Measurements from ENCODE around the gene CRIP1. TPM values are rescaled to one million over a fixed set of nuclear protein-coding genes. Genes with fewer than 3 reads are reported as not detected.
A peak's percentile ranks its signal among the peaks of the same experiment; 100 is the strongest.

CRIP1 gene
- polyA plus RNA-seq, 4 donors = 71.9 to 3,839 (median 386) TPM

DNA sequence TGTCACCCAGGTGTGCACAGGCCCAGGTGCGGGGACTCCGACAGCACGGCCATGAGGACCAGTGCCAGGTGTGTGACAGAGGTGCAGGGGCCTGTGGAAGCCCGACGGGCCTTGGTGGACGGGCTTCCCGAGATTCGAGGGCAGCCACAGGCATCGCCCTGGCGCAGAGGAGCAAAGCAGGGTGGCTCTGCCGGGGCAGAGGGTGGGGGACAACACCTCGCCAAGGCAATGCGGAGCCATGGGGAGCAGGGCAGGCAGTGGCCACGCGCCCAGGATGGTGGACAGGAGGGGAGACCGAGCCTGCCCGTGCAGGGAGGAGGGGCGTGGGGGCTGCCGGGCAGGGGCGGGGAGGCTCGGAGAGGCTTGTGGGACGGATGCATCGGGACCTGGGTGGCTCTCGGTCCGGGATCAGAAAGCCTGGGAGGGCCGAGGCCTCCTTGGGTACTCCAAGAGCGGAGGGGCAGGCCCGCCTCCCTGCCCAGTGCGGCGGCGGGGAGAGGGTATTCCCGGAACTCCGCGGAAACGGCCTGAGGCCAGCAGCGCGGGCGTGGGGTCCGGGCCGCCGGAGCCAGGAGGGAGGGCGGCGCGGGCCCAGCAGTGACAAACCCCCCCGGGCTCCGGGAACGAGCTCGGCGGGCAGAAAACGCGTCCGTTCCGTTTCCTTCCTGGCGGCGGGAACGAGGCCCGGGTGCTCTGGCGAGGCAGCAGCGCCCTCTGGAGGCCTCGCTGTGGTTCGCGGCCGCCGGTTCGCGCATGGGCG lies 41.3 kb downstream of the CRIP1 start:
- H3K27me3 ChIP-seq (ENCODE audit: control insufficient read depth in 3 of 3, insufficient read depth in 3 of 3, low read length in 3 of 3) = peaks cover 2 to 26% (median 7%) of the 10 kb centered on the region in 3 donors
- H3K36me3 ChIP-seq (ENCODE audit: control insufficient read depth in 3 of 3, insufficient read depth in 2 of 3, low read depth in 1 of 3, low read length in 3 of 3) = no peaks in the 10 kb centered on the region
- 3 to 13% (median 8%) methylated on average over 34 to 67 of the region's 67 CpGs for WGBS, 3 donors
- H3K4me1 ChIP-seq (ENCODE audit: control insufficient read depth in 3 of 3, insufficient read depth in 2 of 3, low read depth in 1 of 3, low read length in 2 of 3) = peaks cover 0 to 13% (median 2%) of the 10 kb centered on the region in 3 donors
- no peaks in the 10 kb centered on the region for H3K9me3 ChIP-seq (ENCODE audit: control insufficient read depth in 2 of 2, insufficient read depth in 1 of 2, low read depth in 1 of 2, low read length in 1 of 2)
- FAIRE-seq (no peak), DNase-seq (peak; percentile 55 to 90)
- H3K4me3 ChIP-seq (ENCODE audit: low read depth in 1 of 3, low read length in 3 of 3) = peak overlapping the region in 2 of 3 donors; percentile 43 to 51
- no peak overlapping the region for H3K27ac ChIP-seq (ENCODE audit: low read depth in 1 of 3, low read length in 2 of 3)

DNA sequence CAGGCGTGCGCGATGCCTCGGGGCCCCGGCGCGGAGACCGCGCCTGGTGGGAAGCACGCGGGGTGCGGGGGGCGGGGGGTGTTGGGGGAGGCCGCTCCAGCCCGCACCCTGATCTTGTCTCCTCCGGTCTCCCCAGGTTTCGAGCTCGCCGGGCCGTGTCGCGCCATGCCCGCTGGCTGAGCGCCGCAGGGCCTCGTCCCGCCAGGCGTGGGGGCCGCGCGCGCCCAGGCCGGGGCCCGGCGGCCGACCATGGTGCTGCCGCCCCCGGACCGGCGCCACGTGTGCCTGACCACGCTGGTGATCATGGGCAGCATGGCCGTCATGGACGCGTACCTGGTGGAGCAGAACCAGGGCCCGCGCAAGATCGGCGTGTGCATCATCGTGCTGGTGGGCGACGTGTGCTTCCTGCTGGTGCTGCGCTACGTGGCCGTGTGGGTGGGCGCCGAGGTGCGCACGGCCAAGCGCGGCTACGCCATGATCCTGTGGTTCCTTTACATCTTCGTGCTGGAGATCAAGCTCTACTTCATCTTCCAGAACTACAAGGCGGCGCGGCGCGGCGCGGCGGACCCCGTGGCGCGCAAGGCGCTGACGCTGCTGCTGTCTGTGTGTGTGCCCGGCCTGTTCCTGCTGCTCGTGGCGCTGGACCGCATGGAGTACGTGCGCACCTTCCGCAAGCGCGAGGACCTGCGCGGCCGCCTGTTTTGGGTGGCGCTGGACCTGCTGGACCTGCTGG lies 42.1 kb downstream of the CRIP1 start:
- H3K4me1 ChIP-seq (ENCODE audit: control insufficient read depth in 3 of 3, insufficient read depth in 2 of 3, low read depth in 1 of 3, low read length in 2 of 3) = peaks cover 0 to 13% (median 2%) of the 10 kb centered on the region in 3 donors
- DNase-seq (peak in 1 of 2 donors; percentile 54), FAIRE-seq (no peak)
- no peaks in the 10 kb centered on the region for H3K36me3 ChIP-seq (ENCODE audit: control insufficient read depth in 3 of 3, insufficient read depth in 2 of 3, low read depth in 1 of 3, low read length in 3 of 3)
- H3K4me3 ChIP-seq (ENCODE audit: low read depth in 1 of 3, low read length in 3 of 3) = peak overlapping the region; percentile 15 to 51 (median 17)
- H3K9me3 ChIP-seq (ENCODE audit: control insufficient read depth in 2 of 2, insufficient read depth in 1 of 2, low read depth in 1 of 2, low read length in 1 of 2) = no peaks in the 10 kb centered on the region
- peaks cover 2 to 26% (median 7%) of the 10 kb centered on the region in 3 donors for H3K27me3 ChIP-seq (ENCODE audit: control insufficient read depth in 3 of 3, insufficient read depth in 3 of 3, low read length in 3 of 3)
- no peak overlapping the region for H3K27ac ChIP-seq (ENCODE audit: low read depth in 1 of 3, low read length in 2 of 3)
- 13 to 23% (median 21%) methylated on average over 63 to 89 of the region's 89 CpGs for WGBS, 3 donors

GRCh38 chr14:105529319-105529568 lies 42.6 kb downstream of the CRIP1 start:
- H3K27ac ChIP-seq (ENCODE audit: low read depth in 1 of 3, low read length in 2 of 3) = no peak overlapping the region
- H3K9me3 ChIP-seq (ENCODE audit: control insufficient read depth in 2 of 2, insufficient read depth in 1 of 2, low read depth in 1 of 2, low read length in 1 of 2) = no peaks in the 10 kb centered on the region
- DNase-seq (no peak), FAIRE-seq (no peak)
- H3K4me3 ChIP-seq (ENCODE audit: low read depth in 1 of 3, low read length in 3 of 3) = peak overlapping the region; percentile 15 to 51 (median 17)
- peaks cover 0 to 13% (median 2%) of the 10 kb centered on the region in 3 donors for H3K4me1 ChIP-seq (ENCODE audit: control insufficient read depth in 3 of 3, insufficient read depth in 2 of 3, low read depth in 1 of 3, low read length in 2 of 3)
- H3K36me3 ChIP-seq (ENCODE audit: control insufficient read depth in 3 of 3, insufficient read depth in 2 of 3, low read depth in 1 of 3, low read length in 3 of 3) = no peaks in the 10 kb centered on the region
- 7 to 27% (median 13%) methylated on average over 24 of the region's 24 CpGs for WGBS, 3 donors
- peaks cover 2 to 26% (median 7%) of the 10 kb centered on the region in 3 donors for H3K27me3 ChIP-seq (ENCODE audit: control insufficient read depth in 3 of 3, insufficient read depth in 3 of 3, low read length in 3 of 3)

- Histone ChIP-seq H3K9me3 (ENCODE audit: control insufficient read depth in 2 of 2, insufficient read depth in 1 of 2, low read depth in 1 of 2, low read length in 1 of 2) (no peaks in the 10 kb centered on the region), H3K36me3 (ENCODE audit: control insufficient read depth in 3 of 3, insufficient read depth in 2 of 3, low read depth in 1 of 3, low read length in 3 of 3) (no peaks in the 10 kb centered on the region), H3K27ac (ENCODE audit: low read depth in 1 of 3, low read length in 2 of 3) (no peak overlapping the region), H3K4me3 (ENCODE audit: low read depth in 1 of 3, low read length in 3 of 3) (peak overlapping the region in 2 of 3 donors; percentile 15 to 51), H3K27me3 (ENCODE audit: control insufficient read depth in 3 of 3, insufficient read depth in 3 of 3, low read length in 3 of 3) (peaks cover 2 to 26% (median 7%) of the 10 kb centered on the region in 3 donors), H3K4me1 (ENCODE audit: control insufficient read depth in 3 of 3, insufficient read depth in 2 of 3, low read depth in 1 of 3, low read length in 2 of 3) (peaks cover 0 to 13% (median 2%) of the 10 kb centered on the region in 3 donors)
- 21 to 26% (median 21%) methylated on average over 49 to 63 of the region's 63 CpGs for WGBS, 3 donors
- no peak for FAIRE-seq
- no peak for DNase-seq
Measured at GRCh38 chr14:105529569-105530284, 43.0 kb downstream of the CRIP1 start.

DNA sequence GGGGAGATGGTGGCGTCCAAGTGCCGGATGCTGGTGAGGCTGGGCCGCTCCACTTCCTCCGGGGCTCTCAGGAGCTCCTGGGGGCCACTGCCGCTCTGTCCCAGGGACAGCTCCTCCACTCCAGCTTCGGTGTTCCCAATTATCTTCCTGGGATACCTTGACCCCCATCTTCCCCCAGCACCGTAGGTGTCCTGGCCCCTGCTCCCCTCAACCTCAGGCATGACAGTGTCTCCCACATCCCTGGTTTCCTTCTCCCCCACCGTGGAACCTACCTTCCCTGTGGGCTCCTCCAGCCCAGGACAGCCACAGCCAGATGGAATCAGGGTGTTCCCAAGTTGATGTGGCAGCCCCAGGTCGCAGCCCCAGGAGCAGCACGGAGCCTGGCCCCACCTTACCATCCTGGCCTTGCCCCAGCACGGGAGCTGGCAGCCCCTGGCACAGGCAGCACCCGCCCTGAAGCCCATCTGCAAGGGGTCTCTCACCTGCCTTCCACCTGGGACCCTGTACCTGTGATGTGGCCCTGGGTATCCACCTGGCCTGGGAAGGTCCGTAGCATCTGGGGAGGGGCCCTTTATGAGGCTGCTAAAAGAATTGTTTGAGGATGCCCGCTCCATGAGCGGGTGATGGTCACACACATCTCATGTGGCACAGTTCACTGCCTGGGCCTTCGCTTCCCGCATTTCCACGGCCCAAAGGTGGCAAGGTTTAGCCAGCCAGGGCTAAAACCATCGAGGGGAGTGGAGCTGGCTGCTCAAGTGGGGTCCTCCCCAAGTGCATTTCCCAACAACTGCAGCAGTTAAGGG lies 43.8 kb downstream of the CRIP1 start:
- no peak for FAIRE-seq
- WGBS, 3 donors = 59 to 76% (median 61%) methylated on average over 18 to 19 of the region's 19 CpGs
- Histone ChIP-seq H3K27ac (ENCODE audit: low read depth in 1 of 3, low read length in 2 of 3) (no peak overlapping the region), H3K36me3 (ENCODE audit: control insufficient read depth in 3 of 3, insufficient read depth in 2 of 3, low read depth in 1 of 3, low read length in 3 of 3) (no peaks in the 10 kb centered on the region), H3K27me3 (ENCODE audit: control insufficient read depth in 3 of 3, insufficient read depth in 3 of 3, low read length in 3 of 3) (peaks cover 2 to 26% (median 7%) of the 10 kb centered on the region in 3 donors), H3K9me3 (ENCODE audit: control insufficient read depth in 2 of 2, insufficient read depth in 1 of 2, low read depth in 1 of 2, low read length in 1 of 2) (no peaks in the 10 kb centered on the region), H3K4me3 (ENCODE audit: low read depth in 1 of 3, low read length in 3 of 3) (no peak overlapping the region), H3K4me1 (ENCODE audit: control insufficient read depth in 3 of 3, insufficient read depth in 2 of 3, low read depth in 1 of 3, low read length in 2 of 3) (peaks cover 0 to 13% (median 2%) of the 10 kb centered on the region in 3 donors)
- DNase-seq = peak in 1 of 2 donors; percentile 37

DNA sequence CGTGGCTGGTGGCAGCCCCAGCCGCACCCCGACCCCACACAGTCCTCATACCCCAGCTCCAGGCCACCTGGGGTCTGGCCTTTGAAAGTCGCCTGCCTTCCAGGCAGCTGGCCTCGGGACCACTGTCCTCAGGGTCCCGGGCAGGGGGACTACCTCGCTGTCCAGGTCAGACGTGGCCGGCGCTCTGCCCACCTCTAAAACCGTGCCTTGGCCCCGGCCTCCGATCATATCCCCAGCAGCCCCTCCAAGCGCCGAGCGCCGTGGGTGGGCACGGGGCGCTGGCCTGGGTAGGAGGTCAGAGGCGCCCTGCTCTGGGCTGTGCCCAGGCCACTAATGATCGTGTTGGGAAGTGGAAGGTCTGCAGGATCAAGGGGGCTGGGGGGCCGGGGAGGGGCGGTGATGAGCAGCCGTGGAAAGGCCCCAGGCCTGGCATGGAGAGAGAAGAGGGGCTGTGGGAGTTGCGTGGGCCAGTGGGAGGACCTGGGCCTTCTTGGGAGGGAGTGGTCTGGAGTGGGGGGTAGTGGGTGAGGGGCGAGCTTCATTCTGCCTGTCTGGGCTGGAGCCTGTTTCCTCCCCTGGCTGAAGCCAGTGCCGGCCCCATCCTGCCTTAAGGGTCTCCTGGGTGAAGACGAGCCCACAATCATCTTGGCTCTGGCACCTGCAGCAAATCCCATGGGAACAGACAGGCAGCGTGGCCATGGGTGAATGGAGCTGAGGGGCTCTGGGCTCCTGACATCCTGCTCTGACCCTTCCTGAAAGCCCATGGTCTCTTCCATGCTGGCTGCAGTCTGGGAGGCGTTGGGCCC lies 44.6 kb downstream of the CRIP1 start:
- DNase-seq (no peak), FAIRE-seq (no peak)
- Histone ChIP-seq H3K9me3 (ENCODE audit: control insufficient read depth in 2 of 2, insufficient read depth in 1 of 2, low read depth in 1 of 2, low read length in 1 of 2) (no peaks in the 10 kb centered on the region), H3K27me3 (ENCODE audit: control insufficient read depth in 3 of 3, insufficient read depth in 3 of 3, low read length in 3 of 3) (peaks cover 2 to 22% (median 7%) of the 10 kb centered on the region in 3 donors), H3K36me3 (ENCODE audit: control insufficient read depth in 3 of 3, insufficient read depth in 2 of 3, low read depth in 1 of 3, low read length in 3 of 3) (no peaks in the 10 kb centered on the region), H3K4me3 (ENCODE audit: low read depth in 1 of 3, low read length in 3 of 3) (no peak overlapping the region), H3K4me1 (ENCODE audit: control insufficient read depth in 3 of 3, insufficient read depth in 2 of 3, low read depth in 1 of 3, low read length in 2 of 3) (peaks cover 0 to 13% (median 2%) of the 10 kb centered on the region in 3 donors), H3K27ac (ENCODE audit: low read depth in 1 of 3, low read length in 2 of 3) (no peak overlapping the region)
- WGBS, 3 donors = 86 to 92% (median 87%) methylated on average over 26 to 30 of the region's 30 CpGs

GRCh38 chr14:105531894-105532623 lies 45.4 kb downstream of the CRIP1 start:
- Histone ChIP-seq H3K4me1 (ENCODE audit: control insufficient read depth in 3 of 3, insufficient read depth in 2 of 3, low read depth in 1 of 3, low read length in 2 of 3) (peaks cover 0 to 10% (median 0%) of the 10 kb centered on the region in 3 donors), H3K36me3 (ENCODE audit: control insufficient read depth in 3 of 3, insufficient read depth in 2 of 3, low read depth in 1 of 3, low read length in 3 of 3) (no peaks in the 10 kb centered on the region), H3K4me3 (ENCODE audit: low read depth in 1 of 3, low read length in 3 of 3) (no peak overlapping the region), H3K27ac (ENCODE audit: low read depth in 1 of 3, low read length in 2 of 3) (no peak overlapping the region), H3K27me3 (ENCODE audit: control insufficient read depth in 3 of 3, insufficient read depth in 3 of 3, low read length in 3 of 3) (peaks cover 1 to 21% (median 7%) of the 10 kb centered on the region in 3 donors), H3K9me3 (ENCODE audit: control insufficient read depth in 2 of 2, insufficient read depth in 1 of 2, low read depth in 1 of 2, low read length in 1 of 2) (no peaks in the 10 kb centered on the region)
- WGBS, 3 donors = 80 to 84% (median 81%) methylated on average over 19 of the region's 19 CpGs
- DNase-seq = no peak
- FAIRE-seq = no peak

All from small intestine (tissue), 7 donors.